CD4-positive, alpha-beta T cell (primary cell): ENCODE results near the gene ALDOA. TPM values are rescaled to one million over a fixed set of nuclear protein-coding genes. Genes with fewer than 3 reads are reported as not detected.

Source experiments
- ATAC-seq: fragments of 200-7000 bp; cut with Tn5 transposase; one replicate; pipeline ENCODE4 v1.10.0; 2022; ENCODE audit warnings: mild to moderate bottlenecking; ENCODE audit not compliant: poor library complexity
- CTCF ChIA-PET: fragments of 350-600 bp; sonication (Branson Sonifier 250); formaldehyde crosslinking; loops from one replicate; lab custom pipeline; 2021; ENCODE audit warnings: antibody characterized with exemption, inconsistent platforms; lab: Charles Lee
- POLR2A ChIA-PET: fragments of 350-600 bp; sonication (Branson Sonifier 250); formaldehyde crosslinking; loops from one replicate; lab custom pipeline; 2021; ENCODE audit warnings: antibody characterized with exemption, inconsistent platforms; lab: Charles Lee
- DNase-seq, 14 experiments: peaks; one replicate each; pipeline ENCODE4 v3.0.0-alpha.2; 2013 to 2020; ENCODE audit warnings: mixed read lengths in 2 of 14
- H3K27ac ChIP-seq, 2 donors: one replicate each; pipeline versions ENCODE4 v1.5.1 to v1.7.0; 2013; ENCODE audit warnings: low read length in 2 of 2, low read depth in 1 of 2, mild to moderate bottlenecking in 1 of 2
- H3K27me3 ChIP-seq, 2 experiments: 1 replicate in 1 of 2; 2 replicates in 1 of 2; pipeline versions ENCODE4 v1.6.1 to v1.7.0; 2013; ENCODE audit warnings: low read length in 2 of 2, control low read depth in 1 of 2, mild to moderate bottlenecking in 1 of 2, moderate library complexity in 1 of 2; ENCODE audit not compliant: insufficient read depth in 2 of 2, control insufficient read depth in 1 of 2
- H3K36me3 ChIP-seq: one replicate; pipeline ENCODE4 v1.6.1; 2013; ENCODE audit warnings: low read length, control low read depth; ENCODE audit not compliant: insufficient read depth
- H3K4me1 ChIP-seq: one replicate; pipeline ENCODE4 v1.6.1; 2013; ENCODE audit warnings: low read length, control low read depth; ENCODE audit not compliant: insufficient read depth
- H3K4me3 ChIP-seq: one replicate; pipeline ENCODE4 v1.5.1; 2013; ENCODE audit warnings: mild to moderate bottlenecking, low read length, moderate library complexity
- H3K9me3 ChIP-seq, 2 experiments: 1 replicate in 1 of 2; 2 replicates in 1 of 2; pipeline versions ENCODE4 v1.6.1 to v1.7.0; 2013; ENCODE audit warnings: low read length in 2 of 2, mild to moderate bottlenecking in 2 of 2, control low read depth in 1 of 2, moderate library complexity in 1 of 2; ENCODE audit not compliant: control insufficient read depth in 1 of 2, insufficient read depth in 1 of 2
- H3K27ac Mint-ChIP-seq: one replicate; pipeline ENCODE4 v1.8.0; 2020; ENCODE audit warnings: mixed read lengths
- H3K27me3 Mint-ChIP-seq: one replicate; pipeline ENCODE4 v1.8.0; 2021; ENCODE audit warnings: mixed read lengths
- H3K36me3 Mint-ChIP-seq: one replicate; pipeline ENCODE4 v1.8.0; 2021; ENCODE audit warnings: low read depth, mixed read lengths
- H3K4me1 Mint-ChIP-seq: one replicate; pipeline ENCODE4 v1.8.0; 2021; ENCODE audit warnings: low read depth, mixed read lengths
- H3K4me3 Mint-ChIP-seq: one replicate; pipeline ENCODE4 v1.8.0; 2020; ENCODE audit warnings: mild to moderate bottlenecking, mixed read lengths
- H3K9me3 Mint-ChIP-seq: one replicate; pipeline ENCODE4 v1.8.0; 2020; ENCODE audit warnings: mixed read lengths
- intact Hi-C, 2 experiments: fragments of 100-400 bp; cut with DNase I in 1 of 2; cut with micrococcal nuclease in 1 of 2; formaldehyde crosslinking; loops; one replicate each; pipeline versions ENCODE4 v1.15.1 to v1.9.0; 2023 to 2025; cut with DNase I, micrococcal nuclease
- total RNA-seq, 174 experiments: library from RNA in 2 of 174; stranded (reverse) in 2 of 174; gene quantifications; one replicate each; pipeline ENCODE4 v1.2.3 and lab custom pipeline; 2021 to 2026
- TF ChIP-seq, protein P1 (sequence below): fragments of 200-600 bp; IDR thresholded peaks from one replicate; pipeline ENCODE4 v1.8.0; 2022; ENCODE audit warnings: antibody characterized with exemption, mild to moderate bottlenecking

The ALDOA gene
- total RNA-seq, 2 experiments from 2014 or later, result 390 to 396 TPM

- intact Hi-C loops, result loop anchor here in 1 of 2 experiments (10.0 kb wide), 1 partner anchor 52 kb away; the partner anchor contains the start of gene ALDOA
- H3K4me1 ChIP-seq, result peaks cover 55% of the 10 kb centered on the region
- Mint-ChIP-seq H3K36me3 (peaks cover 65% of the 10 kb centered on the region), H3K27ac (no peak overlapping the region), H3K9me3 (no peaks in the 10 kb centered on the region), H3K27me3 (no peaks in the 10 kb centered on the region), H3K4me3 (no peak overlapping the region), H3K4me1 (peaks cover 24% of the 10 kb centered on the region)
- peaks cover 40% of the 10 kb centered on the region for H3K36me3 ChIP-seq
- no peaks in the 10 kb centered on the region for H3K27me3 ChIP-seq
- no peak overlapping the region for H3K27ac ChIP-seq
- no peaks in the 10 kb centered on the region for H3K9me3 ChIP-seq
- no peak for DNase-seq
- ATAC-seq, result no peak
- TF ChIP-seq, protein P1, sequence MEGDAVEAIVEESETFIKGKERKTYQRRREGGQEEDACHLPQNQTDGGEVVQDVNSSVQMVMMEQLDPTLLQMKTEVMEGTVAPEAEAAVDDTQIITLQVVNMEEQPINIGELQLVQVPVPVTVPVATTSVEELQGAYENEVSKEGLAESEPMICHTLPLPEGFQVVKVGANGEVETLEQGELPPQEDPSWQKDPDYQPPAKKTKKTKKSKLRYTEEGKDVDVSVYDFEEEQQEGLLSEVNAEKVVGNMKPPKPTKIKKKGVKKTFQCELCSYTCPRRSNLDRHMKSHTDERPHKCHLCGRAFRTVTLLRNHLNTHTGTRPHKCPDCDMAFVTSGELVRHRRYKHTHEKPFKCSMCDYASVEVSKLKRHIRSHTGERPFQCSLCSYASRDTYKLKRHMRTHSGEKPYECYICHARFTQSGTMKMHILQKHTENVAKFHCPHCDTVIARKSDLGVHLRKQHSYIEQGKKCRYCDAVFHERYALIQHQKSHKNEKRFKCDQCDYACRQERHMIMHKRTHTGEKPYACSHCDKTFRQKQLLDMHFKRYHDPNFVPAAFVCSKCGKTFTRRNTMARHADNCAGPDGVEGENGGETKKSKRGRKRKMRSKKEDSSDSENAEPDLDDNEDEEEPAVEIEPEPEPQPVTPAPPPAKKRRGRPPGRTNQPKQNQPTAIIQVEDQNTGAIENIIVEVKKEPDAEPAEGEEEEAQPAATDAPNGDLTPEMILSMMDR, result no peak
- POLR2A ChIA-PET, result interaction anchor here (0.6 kb wide), 1 partner anchor 67 kb away, joined by 3 read pairs; the partner anchor contains the start of gene CORO1A
- no peak overlapping the region for H3K4me3 ChIP-seq
- CTCF ChIA-PET, result no interaction called here
Measured at GRCh38 chr16:30116291-30117207, 51.0 kb downstream of the ALDOA start.

GRCh38 chr16:30117768-30118167, 52.2 kb downstream of the ALDOA start:
- Histone ChIP-seq H3K27me3 (no peaks in the 10 kb centered on the region), H3K27ac (no peak overlapping the region), H3K4me1 (peaks cover 61% of the 10 kb centered on the region), H3K36me3 (peaks cover 35% of the 10 kb centered on the region), H3K9me3 (no peaks in the 10 kb centered on the region), H3K4me3 (no peak overlapping the region)
- peaks cover 60% of the 10 kb centered on the region for H3K36me3 Mint-ChIP-seq
- POLR2A ChIA-PET, result interaction anchor here (1.6 kb wide), 1 partner anchor 22 kb away, joined by 3 read pairs; the partner anchor contains the start of gene YPEL3
- CTCF ChIA-PET, result no interaction called here
- no peak overlapping the region for H3K27ac Mint-ChIP-seq
- no peaks in the 10 kb centered on the region for H3K9me3 Mint-ChIP-seq
- intact Hi-C loops, result loop anchor here in 1 of 2 experiments (10.0 kb wide), 1 partner anchor 53 kb away; the partner anchor contains the start of gene ALDOA
- peaks cover 28% of the 10 kb centered on the region for H3K4me1 Mint-ChIP-seq
- ATAC-seq, result no peak
- H3K27me3 Mint-ChIP-seq, result no peaks in the 10 kb centered on the region
- no peak for DNase-seq
- no peak overlapping the region for H3K4me3 Mint-ChIP-seq
- TF ChIP-seq, protein P1, result no peak

DNA sequence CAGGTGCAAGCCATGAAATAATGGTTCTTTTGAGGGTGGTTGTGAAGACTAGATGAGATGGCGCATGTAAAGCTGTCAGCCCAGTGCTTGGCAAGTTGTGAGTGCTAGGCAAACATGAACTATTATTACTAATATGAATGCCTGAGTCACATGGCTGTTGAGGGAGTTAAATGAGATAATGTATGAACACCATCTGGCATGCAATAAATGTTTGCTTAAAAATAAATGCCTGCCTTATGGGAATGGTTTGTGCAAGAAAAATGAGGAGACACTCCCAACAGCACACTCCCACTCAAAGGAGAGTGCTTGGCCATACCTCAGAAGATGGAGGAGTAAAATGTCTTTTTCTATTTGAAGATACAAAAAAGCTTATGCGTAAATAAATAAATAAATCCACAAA, 53.9 kb downstream of the ALDOA start:
- Mint-ChIP-seq H3K36me3 (peaks cover 50% of the 10 kb centered on the region), H3K9me3 (no peaks in the 10 kb centered on the region), H3K4me3 (peak overlapping the region; percentile 42), H3K27ac (no peak overlapping the region), H3K4me1 (peaks cover 28% of the 10 kb centered on the region), H3K27me3 (no peaks in the 10 kb centered on the region)
- ChIA-PET POLR2A (interaction anchor here (1.2 to 2.5 kb wide), 2 partner anchors 28 to 64 kb away, joined by 4 to 11 read pairs; partner anchors contain the start of genes CORO1A and TBX6), CTCF (interaction anchor here (0.5 kb wide), 1 partner anchor 474 kb away, joined by 3 read pairs; no protein-coding TSS in a partner anchor)
- intact Hi-C loops, result loop anchor here in 1 of 2 experiments (10.0 kb wide), 1 partner anchor 55 kb away; the partner anchor contains the start of gene ALDOA
- no peaks in the 10 kb centered on the region for H3K27me3 ChIP-seq
- no peak for ATAC-seq
- no peak for DNase-seq
- H3K27ac ChIP-seq, result no peak overlapping the region
- no peak overlapping the region for H3K4me3 ChIP-seq
- peaks cover 34% of the 10 kb centered on the region for H3K36me3 ChIP-seq
- peaks cover 50% of the 10 kb centered on the region for H3K4me1 ChIP-seq
- no peaks in the 10 kb centered on the region for H3K9me3 ChIP-seq
- TF ChIP-seq, protein P1, result no peak

Other genes with a start within 250 kb of the ALDOA start
- 10 to 100 TPM; 20.3 TPM for gene PAGR1, start 249.6 kb upstream of the ALDOA start, total RNA-seq
- 100 to 1,000 TPM; 115 to 118 TPM for gene MVP, start 245.3 kb upstream of the ALDOA start, total RNA-seq
- gene CDIPT, start 202.5 kb upstream of the ALDOA start, total RNA-seq, result 10 to 100 TPM; 25.7 to 27.0 TPM
- not detected for gene SEZ6L2, start 166.2 kb upstream of the ALDOA start, total RNA-seq
- not detected for gene ASPHD1, start 165.3 kb upstream of the ALDOA start, total RNA-seq
- 10 to 100 TPM; 40.0 to 43.8 TPM for gene KCTD13, start 139.5 kb upstream of the ALDOA start, total RNA-seq
- gene TMEM219, start 103.7 kb upstream of the ALDOA start, total RNA-seq, result 10 to 100 TPM; 56.9 to 63.3 TPM
- 10 to 100 TPM; 13.1 to 14.1 TPM for gene TAOK2, start 91.9 kb upstream of the ALDOA start, total RNA-seq
- 10 to 100 TPM in 1 of 2 experiments, 1 to 10 TPM in 1; 8.5 to 11.8 TPM for gene HIRIP3, start 70.1 kb upstream of the ALDOA start, total RNA-seq
- gene INO80E, start 69.5 kb upstream of the ALDOA start, total RNA-seq, result 10 to 100 TPM; 54.6 to 57.6 TPM
- under 1 TPM; 0.14 TPM for gene DOC2A, start 54.7 kb upstream of the ALDOA start, total RNA-seq
- not detected for gene C16orf92, start 42.6 kb upstream of the ALDOA start, total RNA-seq
- not detected for gene TLCD3B, start 34.5 kb upstream of the ALDOA start, total RNA-seq
- 10 to 100 TPM; 83.9 to 87.3 TPM for gene PPP4C, start 10.2 kb downstream of the ALDOA start, total RNA-seq
- gene TBX6, start 26.2 kb downstream of the ALDOA start, total RNA-seq, result under 1 TPM; 0.42 to 0.47 TPM
- 100 to 1,000 TPM; 154 to 166 TPM for gene YPEL3, start 30.5 kb downstream of the ALDOA start, total RNA-seq
- 1 to 10 TPM; 5.2 to 6.4 TPM for gene GDPD3, start 47.8 kb downstream of the ALDOA start, total RNA-seq
- gene MAPK3, start 57.5 kb downstream of the ALDOA start, total RNA-seq, result 10 to 100 TPM; 49.0 to 51.5 TPM
- 100 to 1,000 TPM; 411 to 416 TPM for gene CORO1A, start 117.8 kb downstream of the ALDOA start, total RNA-seq
- gene BOLA2B, start 127.9 kb downstream of the ALDOA start, total RNA-seq, result 10 to 100 TPM; 41.3 to 46.3 TPM
- gene SLX1A, start 128.1 kb downstream of the ALDOA start, total RNA-seq, result 10 to 100 TPM; 18.4 to 28.0 TPM
- 10 to 100 TPM; 15.0 to 16.1 TPM for gene SULT1A3, start 133.5 kb downstream of the ALDOA start, total RNA-seq
- 10 to 100 TPM; 10.8 to 12.2 TPM for gene NPIPB13, start 182.7 kb downstream of the ALDOA start, total RNA-seq